ENCODE measurements around the gene TM9SF2. TPM values are rescaled to one million over a fixed set of nuclear protein-coding genes. Genes with fewer than 3 reads are reported as not detected.

Gene TM9SF2, protein sequence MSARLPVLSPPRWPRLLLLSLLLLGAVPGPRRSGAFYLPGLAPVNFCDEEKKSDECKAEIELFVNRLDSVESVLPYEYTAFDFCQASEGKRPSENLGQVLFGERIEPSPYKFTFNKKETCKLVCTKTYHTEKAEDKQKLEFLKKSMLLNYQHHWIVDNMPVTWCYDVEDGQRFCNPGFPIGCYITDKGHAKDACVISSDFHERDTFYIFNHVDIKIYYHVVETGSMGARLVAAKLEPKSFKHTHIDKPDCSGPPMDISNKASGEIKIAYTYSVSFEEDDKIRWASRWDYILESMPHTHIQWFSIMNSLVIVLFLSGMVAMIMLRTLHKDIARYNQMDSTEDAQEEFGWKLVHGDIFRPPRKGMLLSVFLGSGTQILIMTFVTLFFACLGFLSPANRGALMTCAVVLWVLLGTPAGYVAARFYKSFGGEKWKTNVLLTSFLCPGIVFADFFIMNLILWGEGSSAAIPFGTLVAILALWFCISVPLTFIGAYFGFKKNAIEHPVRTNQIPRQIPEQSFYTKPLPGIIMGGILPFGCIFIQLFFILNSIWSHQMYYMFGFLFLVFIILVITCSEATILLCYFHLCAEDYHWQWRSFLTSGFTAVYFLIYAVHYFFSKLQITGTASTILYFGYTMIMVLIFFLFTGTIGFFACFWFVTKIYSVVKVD
- total RNA-seq: 170 and 215 TPM in 2 replicates

DNA sequence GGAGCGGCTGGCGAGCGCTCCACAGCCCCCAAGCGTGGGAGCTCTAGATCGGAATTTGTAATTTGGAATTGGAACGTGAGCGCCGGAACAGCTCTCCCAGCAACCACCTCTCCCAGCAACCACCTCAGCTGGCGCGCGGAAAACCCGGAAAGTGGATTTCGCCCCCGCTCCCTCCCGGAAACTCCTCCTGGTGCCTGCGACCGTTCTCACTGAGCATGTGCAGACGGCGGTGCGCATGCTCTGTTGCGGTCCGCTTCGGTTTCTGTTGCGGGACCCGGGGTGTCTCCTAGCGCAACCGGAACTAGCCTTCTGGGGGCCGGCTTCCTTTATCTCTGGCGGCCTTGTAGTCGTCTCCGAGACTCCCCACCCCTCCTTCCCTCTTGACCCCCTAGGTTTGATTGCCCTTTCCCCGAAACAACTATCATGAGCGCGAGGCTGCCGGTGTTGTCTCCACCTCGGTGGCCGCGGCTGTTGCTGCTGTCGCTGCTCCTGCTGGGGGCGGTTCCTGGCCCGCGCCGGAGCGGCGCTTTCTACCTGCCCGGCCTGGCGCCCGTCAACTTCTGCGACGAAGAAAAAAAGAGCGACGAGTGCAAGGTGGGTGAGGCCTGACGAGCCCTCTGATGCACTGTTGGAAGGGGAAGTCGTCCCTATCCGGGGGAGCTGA is at the start of gene TM9SF2:
Gene TM9SF2 (plus strand): TSS at position 289 of the 664 bp plus-strand sequence. CDS start 135 bp downstream, at position 424.

DNA sequence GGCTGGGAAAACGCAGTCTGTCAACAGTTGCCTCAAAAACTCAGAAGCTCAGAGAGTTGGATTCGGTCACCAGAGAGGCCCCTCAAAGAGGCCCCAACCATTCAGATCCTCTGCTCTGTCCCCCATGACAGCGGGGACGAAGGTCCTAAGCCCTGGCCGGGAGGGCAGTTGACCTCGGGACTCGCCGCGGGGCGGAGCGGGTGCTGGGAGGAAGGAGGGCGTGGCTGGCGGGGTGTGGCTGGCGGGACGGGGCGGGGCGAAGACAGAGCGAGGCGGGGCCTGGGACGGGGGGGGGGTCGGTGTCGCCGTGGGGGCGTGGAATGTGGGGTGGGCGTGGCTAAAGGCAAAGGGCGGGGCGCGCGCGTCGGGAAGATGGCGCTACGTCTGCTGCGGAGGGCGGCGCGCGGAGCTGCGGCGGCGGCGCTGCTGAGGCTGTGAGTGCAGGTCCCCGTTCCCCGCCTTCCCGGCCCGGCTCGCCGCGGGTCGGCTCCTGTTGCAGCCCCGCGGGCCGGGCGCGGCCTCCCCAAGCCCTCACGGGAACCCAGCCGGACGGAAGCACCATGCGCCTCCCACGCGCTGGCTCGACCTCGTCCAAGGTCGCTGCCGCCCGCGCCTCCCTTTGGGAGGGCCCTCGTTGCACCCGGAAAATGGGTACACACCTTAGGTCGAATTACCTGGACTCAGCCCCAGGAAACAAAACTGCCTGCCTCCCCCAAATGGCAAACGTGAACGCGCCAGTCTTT is 105.2 kb downstream of the TM9SF2 start, which contains the start of gene CLYBL:
Gene CLYBL (plus strand): TSS at position 367 of the 743 bp plus-strand sequence.

Other genes starting within 250 kb of the TM9SF2 start
- gene GPR18, start 243.1 kb upstream of the TM9SF2 start, total RNA-seq: not detected in 2 replicates
- 0.05 TPM in 1 of 2 replicates, not detected in the other for gene GPR183, start 194.1 kb upstream of the TM9SF2 start, total RNA-seq
- 0.59 and 0.74 TPM in 2 replicates for gene CLYBL, start 105.2 kb downstream of the TM9SF2 start, total RNA-seq